HG03139 (cell line): ENCODE results near the gene YTHDF1.
A peak's percentile ranks its signal among the peaks of the same experiment; 100 is the strongest.
"Not testable (repeated sequence)": the region's sequence is repeated elsewhere in the genome, so short reads cannot be mapped to it uniquely, and the experiment has no call there.

ENCODE experiments used
- ATAC-seq: cut with Tn5 transposase; IDR thresholded peaks from one replicate; pipeline ENCODE4 v1.9.1; 2021; ENCODE audit not compliant: unreplicated experiment

Gene YTHDF1

GRCh38 chr20:63216041-63216848 lies at the start of gene YTHDF1:
Gene YTHDF1 (minus strand): TSS chr20:63216131. CDS start chr20:63215892, 239 bp downstream.
- ATAC-seq: peak; percentile 89

- ATAC-seq: no peak
These were observed 48.6 kb upstream of the YTHDF1 start for GRCh38 chr20:63264519-63264918.

DNA sequence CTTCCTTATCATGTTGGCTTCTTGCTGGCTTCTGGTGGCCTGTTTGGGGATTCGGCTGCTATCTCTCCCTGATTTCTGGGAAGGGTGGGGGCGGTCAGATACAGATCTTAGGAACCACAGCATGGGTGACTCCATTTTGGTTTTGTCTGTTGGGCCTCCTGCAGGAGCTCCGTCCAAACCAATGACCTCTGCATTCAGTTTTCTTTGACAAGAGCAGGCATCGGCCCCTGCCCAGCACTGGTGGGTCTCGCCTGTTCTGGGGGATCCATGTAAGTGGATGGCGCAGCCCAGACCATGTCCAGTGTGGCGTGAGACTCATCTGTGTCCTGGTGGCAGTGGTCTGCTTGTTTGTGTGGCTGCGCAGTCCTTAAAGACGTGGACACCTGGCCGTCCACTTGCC lies 48.1 kb upstream of the YTHDF1 start:
- no peak for ATAC-seq

GRCh38 chr20:63262836-63263235 lies 46.9 kb upstream of the YTHDF1 start:
- ATAC-seq: no peak

GRCh38 chr20:63261795-63262528 lies 46.0 kb upstream of the YTHDF1 start:
- ATAC-seq: no peak

DNA sequence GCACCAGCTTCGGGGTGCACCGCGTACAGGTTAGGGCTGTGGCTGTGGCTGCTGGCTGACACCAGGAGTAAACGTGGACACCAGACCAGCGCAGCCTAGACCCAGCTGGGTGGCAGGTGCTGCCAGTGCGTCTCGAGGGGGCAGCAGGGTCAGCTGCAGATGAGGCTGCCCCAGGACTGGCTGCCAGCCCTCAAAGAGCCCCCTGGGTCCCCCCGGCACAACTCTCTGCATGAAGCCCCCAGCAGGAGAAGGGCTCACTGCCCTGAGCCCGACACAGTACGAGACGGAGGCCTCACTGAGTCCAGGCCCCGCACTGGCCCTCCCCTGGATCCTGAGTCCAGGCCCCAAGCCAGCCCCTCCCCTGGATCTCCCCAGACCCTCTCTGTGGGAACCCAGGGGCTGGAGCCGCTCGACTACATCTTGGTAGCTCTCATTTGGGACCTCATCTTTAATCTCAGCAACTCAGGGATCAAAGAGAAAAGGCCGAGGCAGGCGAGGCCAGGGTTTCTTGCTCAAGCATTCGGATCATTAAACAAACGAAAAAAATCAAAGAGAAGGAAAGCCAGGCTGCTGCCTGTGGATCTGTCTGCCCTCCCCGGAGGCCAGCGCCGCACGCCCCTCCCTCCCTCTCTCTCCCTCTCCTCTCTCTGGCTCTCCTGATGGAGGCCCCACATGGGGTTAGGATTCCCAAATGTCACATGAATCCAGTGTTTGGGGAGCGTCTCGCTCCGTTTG lies 45.3 kb upstream of the YTHDF1 start:
- ATAC-seq: no peak

GRCh38 chr20:63260521-63260920 lies 44.6 kb upstream of the YTHDF1 start:
- no peak for ATAC-seq

DNA sequence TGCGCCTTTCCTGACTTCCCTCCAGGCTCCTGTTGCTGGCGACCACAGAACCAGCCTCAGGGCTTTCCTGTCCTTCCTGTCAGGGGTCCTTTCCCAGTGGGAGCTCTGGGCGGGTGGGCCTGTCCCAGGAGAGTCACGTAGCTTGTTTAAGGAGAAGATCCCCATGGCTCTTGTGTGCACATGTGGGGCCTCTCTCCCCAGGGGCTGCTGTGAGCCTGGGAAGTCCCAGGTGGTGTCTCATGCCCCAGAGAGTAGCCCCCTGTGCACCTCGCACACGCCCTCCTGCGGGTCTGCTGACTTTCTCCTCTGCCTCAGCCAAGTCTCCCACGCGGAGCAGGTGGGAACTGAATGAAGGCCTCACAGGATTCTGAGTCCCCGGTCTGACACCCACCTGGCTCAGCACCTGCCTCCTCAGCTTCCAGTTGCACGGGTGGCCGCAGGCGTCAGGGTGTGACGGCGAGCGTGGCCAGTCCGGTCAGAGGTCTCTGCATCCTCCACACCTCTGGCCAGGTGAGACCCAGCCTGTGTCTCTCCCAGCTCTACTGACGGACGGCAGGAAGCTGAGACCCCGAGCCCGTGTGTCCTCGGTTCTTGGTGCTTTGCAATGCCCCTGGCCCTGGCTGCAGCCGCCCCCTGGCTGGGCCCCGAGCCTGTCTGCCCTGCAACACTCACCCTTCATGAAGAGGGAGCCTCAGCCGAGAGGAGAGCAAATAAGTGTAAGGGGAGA lies 44.0 kb upstream of the YTHDF1 start:
- ATAC-seq: no peak

DNA sequence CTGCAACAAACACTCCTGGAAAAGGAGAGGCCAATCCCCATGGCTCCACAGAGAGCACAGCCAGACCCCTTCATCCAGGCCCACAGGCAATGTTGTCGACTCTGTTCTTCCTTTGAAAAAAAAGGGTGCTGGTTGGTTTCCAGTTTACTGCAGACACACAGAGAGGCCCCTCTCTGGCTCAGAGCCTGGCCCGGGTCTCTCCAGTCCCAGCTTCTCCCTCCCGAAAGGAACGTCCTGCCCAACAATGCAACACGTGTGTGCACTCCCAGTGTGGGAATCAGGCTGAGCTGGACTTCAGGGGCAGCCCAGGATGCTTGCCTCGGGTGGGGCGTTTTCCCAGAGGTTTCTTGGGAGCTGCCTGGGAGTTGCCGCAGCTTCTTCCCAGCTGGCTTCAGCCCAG lies 42.9 kb upstream of the YTHDF1 start:
- no peak for ATAC-seq

GRCh38 chr20:63257629-63258028 lies 41.7 kb upstream of the YTHDF1 start:
- ATAC-seq: no peak

DNA sequence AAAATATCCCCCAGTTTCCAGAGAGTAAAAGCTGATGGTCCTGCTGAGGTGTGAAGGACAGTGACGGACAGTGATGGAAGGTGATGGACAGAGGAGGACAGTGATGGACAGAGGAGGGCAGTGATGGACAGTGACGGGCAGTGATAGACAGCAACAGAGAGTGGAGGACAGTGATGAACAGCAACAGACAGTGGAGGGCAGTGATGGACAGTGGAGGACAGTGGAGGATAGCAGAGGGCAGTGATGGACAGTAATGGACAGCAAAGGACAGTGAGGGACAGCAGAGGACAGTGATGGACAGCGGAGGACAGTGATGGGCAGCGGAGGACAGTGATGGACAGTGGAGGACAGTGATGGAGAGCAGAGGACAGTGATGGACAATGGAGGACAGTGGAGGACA lies 41.0 kb upstream of the YTHDF1 start:
- no peak for ATAC-seq

GRCh38 chr20:63255931-63256704 lies 40.2 kb upstream of the YTHDF1 start:
- ATAC-seq: no peak

- no peak for ATAC-seq
These were observed 38.9 kb upstream of the YTHDF1 start for GRCh38 chr20:63254606-63255384.

DNA sequence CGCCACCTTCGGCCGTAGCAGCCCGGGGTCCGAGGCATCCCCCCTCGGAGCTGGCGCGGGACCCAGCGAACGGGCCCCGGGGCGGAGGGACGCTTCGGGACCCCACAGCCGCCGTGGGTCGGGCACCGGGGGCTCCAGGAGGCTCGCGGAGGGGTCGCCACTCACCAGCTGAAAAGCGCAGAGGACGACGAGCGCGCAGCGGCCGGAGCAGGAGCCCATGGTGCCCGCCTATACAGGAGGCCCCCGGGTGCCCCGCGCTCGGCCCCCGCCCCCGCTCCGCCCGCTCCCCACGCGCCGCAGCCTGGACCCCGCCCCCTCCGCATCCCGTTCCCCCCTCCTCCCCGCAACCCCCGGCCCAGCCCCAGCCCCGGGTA lies 38.3 kb upstream of the YTHDF1 start, which contains the start of gene NKAIN4:
Gene NKAIN4 (minus strand): TSS at position 232 of the 374 bp plus-strand sequence. CDS start 13 bp downstream, at position 219.
- ATAC-seq: no peak

GRCh38 chr20:63253438-63254231 lies 37.7 kb upstream of the YTHDF1 start:
- ATAC-seq: no peak

- ATAC-seq: no peak
These were observed 37.1 kb upstream of the YTHDF1 start for GRCh38 chr20:63253065-63253437.

DNA sequence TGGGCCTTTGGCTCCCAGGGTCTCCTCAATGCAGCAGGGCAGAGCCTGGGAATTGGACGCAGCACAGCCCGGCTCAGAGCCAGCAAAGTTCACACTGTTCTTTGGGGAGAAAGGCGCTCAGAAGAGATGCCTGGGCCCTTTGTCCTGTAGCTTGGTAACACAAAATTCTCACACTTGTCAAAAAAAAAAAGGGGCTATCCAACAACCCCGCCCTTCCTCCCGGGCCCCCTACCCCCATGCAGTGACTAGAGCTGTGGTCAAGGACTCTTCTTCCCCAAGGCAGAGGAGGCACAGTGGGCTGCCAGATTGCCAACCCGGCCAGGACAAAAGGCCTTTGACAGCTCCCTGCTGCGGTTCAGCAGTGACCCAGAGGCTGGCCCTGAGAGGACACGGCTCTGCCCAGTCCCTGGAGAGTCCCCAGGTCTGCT lies 36.4 kb upstream of the YTHDF1 start:
- no peak for ATAC-seq

DNA sequence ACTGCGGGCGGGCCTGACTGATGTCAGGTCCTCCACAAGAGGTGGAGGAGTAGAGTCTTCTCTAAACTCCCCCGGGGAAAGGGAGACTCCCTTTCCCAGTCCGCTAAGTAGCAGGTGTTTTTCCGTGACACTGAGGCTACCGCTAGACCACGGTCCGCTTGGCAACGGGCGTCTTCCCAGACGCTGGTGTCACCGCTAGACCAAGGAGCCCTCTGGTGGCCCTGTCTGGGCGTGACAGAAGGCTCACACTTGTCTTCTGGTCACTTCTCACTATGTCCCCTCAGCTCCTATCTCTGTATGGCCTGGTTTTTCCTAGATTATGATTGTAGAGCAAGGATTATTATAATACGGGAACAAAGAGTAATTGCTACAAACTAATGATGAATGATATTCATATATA lies 35.4 kb upstream of the YTHDF1 start:
- ATAC-seq: not testable (repeated sequence)

DNA sequence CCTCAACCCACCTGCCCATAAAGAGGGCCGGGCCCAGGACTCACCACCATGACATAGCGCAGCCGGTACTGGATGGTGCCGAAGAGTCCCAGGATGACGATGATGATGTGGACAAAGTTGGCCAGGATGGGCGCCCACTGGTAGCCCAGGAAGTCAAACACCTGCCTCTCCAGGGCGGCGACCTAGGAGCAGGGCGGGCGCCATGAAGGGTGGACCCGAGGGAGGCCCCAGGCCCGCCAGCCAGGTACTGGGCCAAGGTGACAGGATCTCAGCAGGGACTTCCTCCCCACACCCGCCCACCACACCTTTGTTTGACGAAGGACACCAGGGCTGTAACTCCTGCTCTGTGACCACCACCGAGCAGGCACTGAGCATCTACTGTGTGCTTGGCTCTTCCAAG lies 34.0 kb upstream of the YTHDF1 start:
- ATAC-seq: no peak
